Pancreas (tissue), 10 donors: ENCODE results near the gene LNX2. TPM values are rescaled to one million over a fixed set of nuclear protein-coding genes. Genes with fewer than 3 reads are reported as not detected.

Experiments
- ATAC-seq, 4 donors: fragments of 200-7000 bp; cut with Tn5 transposase; one replicate each; pipeline versions ENCODE4 v1.8.0 to v1.9.1; 2020; ENCODE audit warnings: mild to moderate bottlenecking in 4 of 4, moderate library complexity in 4 of 4
- DNase-seq, 6 donors: peaks; one replicate each; pipeline ENCODE4 v3.0.0-alpha.2; 2020
- FAIRE-seq: peaks from 2 replicates; lab custom pipeline; 2012; peaks lifted over from hg19 to GRCh38; lab: Jason Lieb, UNC
- H3K27ac ChIP-seq, 4 donors: fragments of 200-600 bp; sonication (generic); 1 replicate in 3 of 4; 2 replicates in 1 of 4; pipeline versions ENCODE4 v1.5.0 to v1.8.0; 2020
- H3K27me3 ChIP-seq, 4 donors: fragments of 200-600 bp; one replicate each; pipeline ENCODE4 v1.8.0; 2021
- H3K36me3 ChIP-seq, 3 donors: fragments of 200-600 bp; sonication (generic) in 1 of 3; one replicate each; pipeline versions ENCODE4 v1.5.0 to v1.8.0; 2020 to 2021
- H3K4me1 ChIP-seq, 3 donors: fragments of 200-600 bp; one replicate each; pipeline ENCODE4 v1.8.0; 2021
- H3K4me3 ChIP-seq, 4 donors: fragments of 200-600 bp; sonication (generic) in 2 of 4; one replicate each; pipeline versions ENCODE4 v1.5.0 to v1.8.0; 2020 to 2021
- H3K9me3 ChIP-seq, 4 donors: fragments of 200-600 bp; one replicate each; pipeline ENCODE4 v1.8.0; 2021
- WGBS, 2 donors: extraction: QIAGEN DNeasy Blood & Tissue Kit; methylation state at CpG; one replicate each; pipeline ENCODE4 v1.1.7; 2013; 5-methylcytosine and 5-hydroxymethylcytosine counted together
- intact Hi-C, 3 donors: fragments of 100-400 bp; cut with DNase I; formaldehyde crosslinking; loops; one replicate each; pipeline versions ENCODE4 v1.11.1 to v1.14.2; 2022
- polyA plus RNA-seq, 2 donors: library from polyadenylated mRNA; stranded (reverse); fragments of 200-250 nt; gene quantifications; one replicate each; pipeline ENCODE4 v1.2.3, GENCODE V29; 2013
- total RNA-seq, 6 donors: library from RNA; stranded (reverse); fragmentation: NEBNext Ultra II Directional in 4 of 6; extraction: Animal tissue kit (Norgen Biotek cat#: 25700) in 4 of 6; gene quantifications; one replicate each; pipeline versions ENCODE4 v1.2.1 to v1.2.4, GENCODE V29; 2021 to 2023
- TF ChIP-seq, protein P1 (sequence below), 4 donors: fragments of 200-600 bp; sonication (generic) in 3 of 4; IDR thresholded peaks; one replicate each; pipeline versions ENCODE4 v1.5.0 to v1.8.0; 2021; ENCODE audit warnings: antibody characterized with exemption in 4 of 4
- donor health status: healthy with polysubstance abuse.
- donor health status: DM: no; HTN: no; CAD: no; lungs with moderate emphysema.
- donor health status: DM: no; HTN: no; CAD: no.
- donor health status: control.
- donor health status: control.
- donor health status: Bipolar disorder and iron deficiency.
- donor health status: DM: yes; HTN: yes; CAD: no.
- donor health status: DM: no; HTN: no; CAD: no.
- donor health status: DM: no; HTN: no; CAD: no.
- donor health status: DM: yes; HTN: yes; CAD: no.

Gene LNX2
- total RNA-seq (10 to 100 TPM; 11.3 to 18.9 (median 15.0) TPM), polyA plus RNA-seq (10 to 100 TPM in 1 of 2 donors, 1 to 10 TPM in 1; 4.9 to 10.1 TPM)

DNA sequence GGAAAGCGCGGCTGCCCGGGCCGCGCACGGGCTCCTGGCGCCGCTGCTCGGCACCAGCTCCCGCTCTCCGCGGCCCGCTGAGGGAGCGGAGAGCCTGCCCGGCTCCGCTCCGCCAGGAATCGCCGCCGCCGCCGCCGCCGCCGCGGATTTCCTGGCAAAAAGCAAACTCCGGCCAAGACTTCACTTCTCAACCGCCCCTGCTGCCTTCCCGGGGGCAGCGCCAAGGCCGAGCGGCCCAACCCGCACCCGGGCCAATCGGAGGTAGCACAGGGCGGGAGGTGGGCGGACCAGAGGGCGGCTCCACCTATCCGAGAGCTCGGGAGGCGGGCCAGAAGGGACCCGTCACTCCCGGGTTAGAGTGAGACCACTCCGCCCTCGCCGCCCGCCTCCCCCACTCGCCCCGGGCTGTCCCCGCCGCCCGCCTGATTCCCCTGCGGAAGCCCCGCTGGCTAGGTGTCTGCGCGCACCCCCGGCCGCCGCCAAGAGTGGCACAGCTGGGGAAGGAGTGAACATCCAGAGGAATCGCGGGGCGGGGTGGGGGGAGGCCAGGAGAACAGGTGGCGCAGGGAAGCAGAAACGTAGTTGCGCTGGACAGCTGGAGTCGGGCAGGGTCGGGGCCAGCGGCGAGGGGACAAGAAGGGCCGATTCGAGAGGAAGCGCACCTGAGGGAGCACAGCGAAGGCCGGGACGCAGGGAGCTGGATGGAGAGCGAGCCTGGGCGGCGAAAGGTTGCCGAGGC lies at the start of gene LNX2:
TSS of gene LNX2 (minus strand) at position 153 of the 739 bp plus-strand sequence. CDS start 38,826 bp downstream, outside the sequence.
- H3K4me1 ChIP-seq = peaks cover 38 to 45% (median 41%) of the 10 kb centered on the region in 3 donors
- ATAC-seq (peak; percentile 79 to 89 (median 80)), FAIRE-seq (no peak), DNase-seq (peak; percentile 98 to 99 (median 99))
- peak within 1 kb of the TSS; percentile 96 to 99 (median 98) for H3K27ac ChIP-seq
- intact Hi-C loops = loop anchor here in 1 of 3 donors (10.0 kb wide), 1 partner anchor 66 kb away; no protein-coding TSS in a partner anchor
- TF ChIP-seq, protein P1, sequence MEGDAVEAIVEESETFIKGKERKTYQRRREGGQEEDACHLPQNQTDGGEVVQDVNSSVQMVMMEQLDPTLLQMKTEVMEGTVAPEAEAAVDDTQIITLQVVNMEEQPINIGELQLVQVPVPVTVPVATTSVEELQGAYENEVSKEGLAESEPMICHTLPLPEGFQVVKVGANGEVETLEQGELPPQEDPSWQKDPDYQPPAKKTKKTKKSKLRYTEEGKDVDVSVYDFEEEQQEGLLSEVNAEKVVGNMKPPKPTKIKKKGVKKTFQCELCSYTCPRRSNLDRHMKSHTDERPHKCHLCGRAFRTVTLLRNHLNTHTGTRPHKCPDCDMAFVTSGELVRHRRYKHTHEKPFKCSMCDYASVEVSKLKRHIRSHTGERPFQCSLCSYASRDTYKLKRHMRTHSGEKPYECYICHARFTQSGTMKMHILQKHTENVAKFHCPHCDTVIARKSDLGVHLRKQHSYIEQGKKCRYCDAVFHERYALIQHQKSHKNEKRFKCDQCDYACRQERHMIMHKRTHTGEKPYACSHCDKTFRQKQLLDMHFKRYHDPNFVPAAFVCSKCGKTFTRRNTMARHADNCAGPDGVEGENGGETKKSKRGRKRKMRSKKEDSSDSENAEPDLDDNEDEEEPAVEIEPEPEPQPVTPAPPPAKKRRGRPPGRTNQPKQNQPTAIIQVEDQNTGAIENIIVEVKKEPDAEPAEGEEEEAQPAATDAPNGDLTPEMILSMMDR (IDR thresholded peaks at IDR 0.05) = no peak
- H3K27me3 ChIP-seq = no peaks in the 10 kb centered on the region
- peak within 1 kb of the TSS; percentile 44 to 93 (median 86) for H3K4me3 ChIP-seq
- H3K36me3 ChIP-seq = no peaks in the 10 kb centered on the region
- 0 to 1% methylated on average over 66 to 79 of the region's 79 CpGs for WGBS, 2 donors
- H3K9me3 ChIP-seq = no peaks in the 10 kb centered on the region

DNA sequence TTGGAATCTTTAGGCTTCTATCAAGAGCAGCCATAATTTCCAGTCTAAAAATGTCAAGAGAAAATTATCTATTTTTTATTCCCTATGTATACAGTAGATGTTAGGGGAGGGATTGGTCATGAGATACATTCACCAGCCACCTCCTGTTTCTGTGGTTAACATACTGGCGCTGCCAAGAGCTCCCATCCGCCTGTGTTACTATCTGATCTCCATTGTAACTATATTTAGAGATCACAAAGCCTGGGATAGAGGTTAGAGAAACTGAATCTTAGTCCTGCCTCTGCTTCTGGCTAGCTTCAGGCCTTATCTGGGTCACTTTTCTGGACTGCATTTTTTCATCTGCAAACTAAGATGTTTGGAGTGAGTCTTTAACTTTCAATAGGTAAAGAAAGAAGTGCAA lies 47.6 kb upstream of the LNX2 start:
- TF ChIP-seq, protein P1 (IDR thresholded peaks at IDR 0.05) = no peak
- Histone ChIP-seq H3K27me3 (no peaks in the 10 kb centered on the region), H3K9me3 (no peaks in the 10 kb centered on the region), H3K4me3 (no peak overlapping the region), H3K36me3 (peaks cover 0 to 3% (median 0%) of the 10 kb centered on the region in 3 donors), H3K4me1 (no peaks in the 10 kb centered on the region), H3K27ac (no peak overlapping the region)
- FAIRE-seq = no peak
- whole genome bisulfite sequencing, 2 donors = 51 to 72% methylated on average over 2 of the region's 2 CpGs
- no peak for DNase-seq
- ATAC-seq = no peak
- intact Hi-C loops = no loop called here

DNA sequence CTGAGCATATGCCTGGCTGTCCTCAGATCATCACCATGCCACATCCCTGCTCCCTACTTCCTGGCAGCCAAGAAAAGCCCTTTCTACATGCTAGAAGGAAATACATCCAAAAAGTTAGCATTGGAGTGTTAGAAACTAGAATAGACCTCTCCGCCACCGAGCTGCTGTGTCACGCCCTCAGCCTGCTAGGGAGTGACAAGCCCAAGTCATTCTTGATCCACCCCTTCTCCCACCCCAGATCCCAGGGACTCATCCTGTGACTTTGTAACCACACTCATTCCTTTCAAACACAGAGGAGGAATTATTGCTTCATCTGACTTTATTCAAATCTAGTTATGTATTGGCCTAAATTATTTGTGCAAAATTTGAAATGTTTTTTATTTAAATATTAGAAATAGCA lies 46.6 kb upstream of the LNX2 start:
- Histone ChIP-seq H3K4me1 (no peaks in the 10 kb centered on the region), H3K27me3 (no peaks in the 10 kb centered on the region), H3K36me3 (peaks cover 0 to 3% (median 0%) of the 10 kb centered on the region in 3 donors), H3K27ac (no peak overlapping the region), H3K4me3 (no peak overlapping the region), H3K9me3 (no peaks in the 10 kb centered on the region)
- intact Hi-C loops = no loop called here
- FAIRE-seq (no peak), DNase-seq (no peak), ATAC-seq (no peak)
- WGBS, 2 donors = 95 to 98% methylated on average over 3 of the region's 3 CpGs
- TF ChIP-seq, protein P1 (IDR thresholded peaks at IDR 0.05) = no peak

DNA sequence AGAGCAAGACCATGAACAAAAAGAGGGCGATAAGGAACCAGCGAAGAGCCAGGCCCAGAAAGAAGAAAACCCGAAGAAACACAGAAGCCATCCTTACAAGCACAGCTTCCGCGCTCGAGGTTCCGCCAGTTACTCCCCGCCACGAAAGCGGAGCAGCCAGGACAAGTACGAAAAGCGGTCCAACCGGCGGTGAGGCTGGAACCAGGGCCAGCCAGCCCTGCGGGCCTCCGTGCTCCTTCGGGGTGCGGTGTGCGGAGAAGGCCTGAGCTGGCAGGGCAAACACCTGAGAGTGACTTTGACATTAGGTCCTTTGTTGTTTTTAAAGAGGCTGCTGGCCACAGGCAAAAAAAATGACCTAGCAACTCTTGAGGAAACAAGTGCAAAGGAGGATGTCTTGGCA lies 45.4 kb upstream of the LNX2 start:
- 91 to 94% methylated on average over 19 of the region's 19 CpGs for WGBS, 2 donors

More for the DNA sequence above, 45.4 kb upstream of the LNX2 start:
- Histone ChIP-seq H3K9me3 (no peaks in the 10 kb centered on the region), H3K4me1 (peaks cover 0 to 7% (median 0%) of the 10 kb centered on the region in 3 donors), H3K36me3 (peaks cover 0 to 3% (median 0%) of the 10 kb centered on the region in 3 donors), H3K4me3 (no peak overlapping the region), H3K27me3 (no peaks in the 10 kb centered on the region), H3K27ac (no peak overlapping the region)
- TF ChIP-seq, protein P1 (IDR thresholded peaks at IDR 0.05) = no peak
- DNase-seq (no peak), ATAC-seq (no peak), FAIRE-seq (no peak)
- intact Hi-C loops = no loop called here
